ENCODE data around the gene IL1RAPL1.

DNA sequence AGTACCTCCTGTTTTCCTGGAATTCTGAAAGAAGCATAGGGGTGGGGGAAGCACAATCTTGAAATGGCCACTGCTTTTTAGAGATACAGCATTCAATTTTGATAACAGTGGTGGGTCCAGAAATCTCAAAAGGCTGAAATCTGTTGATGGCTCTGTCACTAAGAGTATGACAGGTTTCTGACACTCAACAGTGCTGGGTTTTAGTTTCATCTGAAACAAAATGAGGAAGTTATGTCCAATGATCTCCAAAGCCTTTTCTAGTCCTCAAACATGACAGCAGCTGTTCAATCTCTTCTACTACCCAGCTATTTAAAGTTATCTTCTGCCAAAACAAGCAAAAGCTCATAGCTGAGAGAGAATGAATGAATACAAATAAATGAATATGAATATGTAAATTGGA lies 110.5 kb downstream of the IL1RAPL1 start:
- TF ChIP-seq, protein P1, sequence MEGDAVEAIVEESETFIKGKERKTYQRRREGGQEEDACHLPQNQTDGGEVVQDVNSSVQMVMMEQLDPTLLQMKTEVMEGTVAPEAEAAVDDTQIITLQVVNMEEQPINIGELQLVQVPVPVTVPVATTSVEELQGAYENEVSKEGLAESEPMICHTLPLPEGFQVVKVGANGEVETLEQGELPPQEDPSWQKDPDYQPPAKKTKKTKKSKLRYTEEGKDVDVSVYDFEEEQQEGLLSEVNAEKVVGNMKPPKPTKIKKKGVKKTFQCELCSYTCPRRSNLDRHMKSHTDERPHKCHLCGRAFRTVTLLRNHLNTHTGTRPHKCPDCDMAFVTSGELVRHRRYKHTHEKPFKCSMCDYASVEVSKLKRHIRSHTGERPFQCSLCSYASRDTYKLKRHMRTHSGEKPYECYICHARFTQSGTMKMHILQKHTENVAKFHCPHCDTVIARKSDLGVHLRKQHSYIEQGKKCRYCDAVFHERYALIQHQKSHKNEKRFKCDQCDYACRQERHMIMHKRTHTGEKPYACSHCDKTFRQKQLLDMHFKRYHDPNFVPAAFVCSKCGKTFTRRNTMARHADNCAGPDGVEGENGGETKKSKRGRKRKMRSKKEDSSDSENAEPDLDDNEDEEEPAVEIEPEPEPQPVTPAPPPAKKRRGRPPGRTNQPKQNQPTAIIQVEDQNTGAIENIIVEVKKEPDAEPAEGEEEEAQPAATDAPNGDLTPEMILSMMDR (conservative IDR thresholded peaks at IDR 0.05 in 1 of 2, IDR thresholded peaks at IDR 0.05 in 1 of 2; ENCODE audit: low read depth in 1 of 2, low read length in 2 of 2): no peak
- no peak for TF ChIP-seq EZH2 (IDR thresholded peaks at IDR 0.05; ENCODE audit: low read length, missing control alignments)

All from fibroblast of lung (primary cell).